ENCODE results near the gene WIPF1.
A peak's percentile ranks its signal among the peaks of the same experiment; 100 is the strongest.

The WIPF1 gene

GRCh38 chr2:174581491-174581890 lies 16.1 kb downstream of the WIPF1 start:
- no peaks in the 10 kb centered on the region for H3K27me3 ChIP-seq
- intact Hi-C loops (cut with DNase I; ENCODE audit: low total_unique reads), result loop anchor here (5.0 kb wide), 1 partner anchor 111 kb away; no protein-coding TSS in a partner anchor

GRCh38 chr2:174580951-174581350 lies 16.7 kb downstream of the WIPF1 start:
- H3K27me3 ChIP-seq, result no peaks in the 10 kb centered on the region
- no peak overlapping the region for H3K27ac ChIP-seq
- intact Hi-C loops (cut with DNase I; ENCODE audit: low total_unique reads), result loop anchor here (5.0 kb wide), 1 partner anchor 111 kb away; no protein-coding TSS in a partner anchor
- H3K4me1 ChIP-seq, result peaks cover 0 to 6% (median 0%) of the 10 kb centered on the region in 4 donors
- H3K36me3 ChIP-seq, result peaks cover 43 to 61% (median 44%) of the 10 kb centered on the region in 3 donors
- H3K4me3 ChIP-seq, result no peak overlapping the region
- H3K9me3 ChIP-seq, result no peaks in the 10 kb centered on the region
- no peak for TF ChIP-seq CTCF (IDR thresholded peaks at IDR 0.05)
- no peak for DNase-seq

More at GRCh38 chr2:174581491-174581890, 16.1 kb downstream of the WIPF1 start:
- DNase-seq, result no peak
- Histone ChIP-seq H3K4me1 (peaks cover 0 to 9% (median 1%) of the 10 kb centered on the region in 4 donors), H3K4me3 (no peak overlapping the region), H3K9me3 (no peaks in the 10 kb centered on the region), H3K36me3 (peaks cover 43 to 57% (median 44%) of the 10 kb centered on the region in 3 donors), H3K27ac (no peak overlapping the region)
- no peak for TF ChIP-seq CTCF (IDR thresholded peaks at IDR 0.05)

- no peak overlapping the region for H3K27ac ChIP-seq
- H3K4me3 ChIP-seq, result no peak overlapping the region
- H3K9me3 ChIP-seq, result no peaks in the 10 kb centered on the region
- no peak for DNase-seq
- H3K4me1 ChIP-seq, result peaks cover 0 to 6% (median 0%) of the 10 kb centered on the region in 4 donors
- H3K27me3 ChIP-seq, result no peaks in the 10 kb centered on the region
- H3K36me3 ChIP-seq, result peaks cover 46 to 65% (median 53%) of the 10 kb centered on the region in 3 donors
- TF ChIP-seq CTCF (IDR thresholded peaks at IDR 0.05), result peak; percentile 58 to 62
- intact Hi-C loops (cut with DNase I; ENCODE audit: low total_unique reads), result no loop called here
These were observed 19.5 kb downstream of the WIPF1 start for GRCh38 chr2:174577967-174578589.

- Histone ChIP-seq H3K27me3 (no peaks in the 10 kb centered on the region), H3K4me3 (no peak overlapping the region), H3K9me3 (no peaks in the 10 kb centered on the region), H3K36me3 (peaks cover 51 to 64% (median 63%) of the 10 kb centered on the region in 3 donors), H3K4me1 (peaks cover 0 to 6% (median 0%) of the 10 kb centered on the region in 4 donors), H3K27ac (no peak overlapping the region)
- no peak for DNase-seq
- intact Hi-C loops (cut with DNase I; ENCODE audit: low total_unique reads), result no loop called here
- TF ChIP-seq CTCF (IDR thresholded peaks at IDR 0.05), result no peak
These were observed 22.4 kb downstream of the WIPF1 start for GRCh38 chr2:174575124-174575776.

GRCh38 chr2:174574657-174575056 lies 22.9 kb downstream of the WIPF1 start:
- no peak for DNase-seq
- Histone ChIP-seq H3K9me3 (no peaks in the 10 kb centered on the region), H3K27ac (no peak overlapping the region), H3K4me1 (peaks cover 0 to 6% (median 0%) of the 10 kb centered on the region in 4 donors), H3K36me3 (peaks cover 45 to 64% (median 58%) of the 10 kb centered on the region in 3 donors), H3K4me3 (no peak overlapping the region), H3K27me3 (no peaks in the 10 kb centered on the region)
- TF ChIP-seq CTCF (IDR thresholded peaks at IDR 0.05), result no peak
- intact Hi-C loops (cut with DNase I; ENCODE audit: low total_unique reads), result no loop called here
